ENCODE data around the gene PIP4K2C.

DNA sequence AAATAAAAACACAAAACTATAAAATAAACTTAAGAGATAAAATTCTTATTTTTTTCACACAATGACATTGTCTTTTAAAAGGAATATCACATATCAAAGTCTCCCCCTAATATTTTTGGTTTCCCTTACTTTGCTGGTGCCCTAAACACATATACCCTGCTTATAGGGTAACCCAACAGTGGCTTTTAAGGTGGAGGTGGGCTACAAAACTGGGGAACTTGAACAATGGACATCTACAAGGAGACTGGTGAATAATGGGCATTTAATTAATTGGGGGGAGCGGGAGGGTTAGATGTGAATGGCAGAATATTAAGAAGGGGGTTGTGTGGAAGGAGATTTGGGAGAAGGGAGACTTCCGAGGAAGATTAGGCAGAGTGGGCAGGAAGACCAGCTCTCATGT lies 32.4 kb downstream of the PIP4K2C start:
- TF ChIP-seq, protein P1, sequence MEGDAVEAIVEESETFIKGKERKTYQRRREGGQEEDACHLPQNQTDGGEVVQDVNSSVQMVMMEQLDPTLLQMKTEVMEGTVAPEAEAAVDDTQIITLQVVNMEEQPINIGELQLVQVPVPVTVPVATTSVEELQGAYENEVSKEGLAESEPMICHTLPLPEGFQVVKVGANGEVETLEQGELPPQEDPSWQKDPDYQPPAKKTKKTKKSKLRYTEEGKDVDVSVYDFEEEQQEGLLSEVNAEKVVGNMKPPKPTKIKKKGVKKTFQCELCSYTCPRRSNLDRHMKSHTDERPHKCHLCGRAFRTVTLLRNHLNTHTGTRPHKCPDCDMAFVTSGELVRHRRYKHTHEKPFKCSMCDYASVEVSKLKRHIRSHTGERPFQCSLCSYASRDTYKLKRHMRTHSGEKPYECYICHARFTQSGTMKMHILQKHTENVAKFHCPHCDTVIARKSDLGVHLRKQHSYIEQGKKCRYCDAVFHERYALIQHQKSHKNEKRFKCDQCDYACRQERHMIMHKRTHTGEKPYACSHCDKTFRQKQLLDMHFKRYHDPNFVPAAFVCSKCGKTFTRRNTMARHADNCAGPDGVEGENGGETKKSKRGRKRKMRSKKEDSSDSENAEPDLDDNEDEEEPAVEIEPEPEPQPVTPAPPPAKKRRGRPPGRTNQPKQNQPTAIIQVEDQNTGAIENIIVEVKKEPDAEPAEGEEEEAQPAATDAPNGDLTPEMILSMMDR (IDR thresholded peaks at IDR 0.05; ENCODE audit: insufficient read depth, low read length, poor library complexity, severe bottlenecking), result no peak
- TF ChIP-seq EZH2phosphoT487 (conservative IDR thresholded peaks at IDR 0.05; ENCODE audit: low read length), result no peak
